ENCODE measurements around the gene FURIN. TPM values are rescaled to one million over a fixed set of nuclear protein-coding genes. Genes with fewer than 3 reads are reported as not detected.

Gene FURIN
- polyA plus RNA-seq, 1 of the 3 experiments (the other 2 are of a cell fraction), result 40.8 TPM

GRCh38 chr15:90837094-90837493 is 31.3 kb upstream of the FURIN start:
- H3K4me2 ChIP-seq, result no peak overlapping the region
- peaks cover 0 to 11% of the 10 kb centered on the region in 2 experiments; a peak in 1 of 4 replicates for H3K4me1 ChIP-seq (ENCODE audit: control insufficient read depth in 1 of 2, insufficient read depth in 2 of 2, low read depth in 1 of 2, low read length in 1 of 2)
- TF ChIP-seq RFX5 (IDR thresholded peaks at IDR 0.05; ENCODE audit: low read length) (no peak), NRF1 (IDR thresholded peaks at IDR 0.05; ENCODE audit: low read depth, low read length) (no peak), CHD2 (IDR thresholded peaks at IDR 0.05; ENCODE audit: low read length, partially characterized antibody) (no peak), FOSL2 (IDR thresholded peaks at IDR 0.05; ENCODE audit: borderline replicate concordance, low read depth) (no peak), POLR2AphosphoS5 (IDR thresholded peaks at IDR 0.05; ENCODE audit: low read depth, low read length) (no peak), MEF2A (IDR thresholded peaks at IDR 0.05; ENCODE audit: borderline replicate concordance, low read depth) (no peak), PBX3 (IDR thresholded peaks at IDR 0.05) (no peak), GATA2 (CRISPR knock-in tag; IDR thresholded peaks at IDR 0.05) (no peak), REST (IDR thresholded peaks at IDR 0.05; ENCODE audit: low read depth, low read length) (no peak)
- no peak overlapping the region for H2AFZ ChIP-seq (ENCODE audit: low read depth)
- no peak for DNase-seq
- no peaks in the 10 kb centered on the region for H3K9me3 ChIP-seq
- no peaks in the 10 kb centered on the region for H3K27me3 ChIP-seq (ENCODE audit: insufficient read depth)
- H3K4me3 ChIP-seq (ENCODE audit: low read depth in 2 of 2, low read length in 1 of 2), result no peak overlapping the region
- H3K9ac ChIP-seq, result no peak overlapping the region
- H3K36me3 ChIP-seq (replicated peaks in 1 of 2; ENCODE audit: control insufficient read depth in 1 of 2, insufficient read depth in 2 of 2, low read length in 1 of 2), result no peaks in the 10 kb centered on the region
- no peak overlapping the region for H3K27ac ChIP-seq (ENCODE audit: low read depth in 2 of 2, low read length in 1 of 2)
- peaks cover 4% of the 10 kb centered on the region for H3F3A ChIP-seq (replicated peaks; ENCODE audit: insufficient read depth)
- ChIA-PET CTCF (no interaction called here), POLR2A (no interaction called here)
- WGBS (ENCODE audit: low lambda C conversion rate), result 79% methylated on average over 10 of the region's 11 CpGs
- H3K79me2 ChIP-seq (ENCODE audit: insufficient read depth), result no peaks in the 10 kb centered on the region
- no peaks in the 10 kb centered on the region for H4K20me1 ChIP-seq (ENCODE audit: insufficient read depth)
- no peaks in the 10 kb centered on the region for H3K9me2 ChIP-seq

- TF ChIP-seq NRF1 (IDR thresholded peaks at IDR 0.05; ENCODE audit: low read depth, low read length) (no peak), NFIC (IDR thresholded peaks at IDR 0.05; ENCODE audit: borderline replicate concordance) (no peak), REST (IDR thresholded peaks at IDR 0.05; ENCODE audit: low read depth, low read length) (no peak), MXI1 (IDR thresholded peaks at IDR 0.05; ENCODE audit: low read depth, low read length) (no peak), FOXJ3 (CRISPR knock-in tag; IDR thresholded peaks at IDR 0.05) (no peak), TAF1 (IDR thresholded peaks at IDR 0.05; ENCODE audit: borderline replicate concordance, low read depth, low read length) (no peak), USF1 (IDR thresholded peaks at IDR 0.05; ENCODE audit: borderline replicate concordance, low read depth) (no peak), RFX5 (IDR thresholded peaks at IDR 0.05; ENCODE audit: low read length) (no peak), FOXM1 (IDR thresholded peaks at IDR 0.05; ENCODE audit: low read depth) (no peak), RXRA (IDR thresholded peaks at IDR 0.05; ENCODE audit: borderline replicate concordance, low read depth) (no peak), PBX3 (IDR thresholded peaks at IDR 0.05) (no peak), YY1 (IDR thresholded peaks at IDR 0.05; ENCODE audit: low read depth) (no peak)
- Histone ChIP-seq H3K9me3 (no peaks in the 10 kb centered on the region), H2AFZ (ENCODE audit: low read depth) (no peak overlapping the region), H3K4me2 (no peak overlapping the region), H3F3A (replicated peaks; ENCODE audit: insufficient read depth) (peaks cover 4% of the 10 kb centered on the region), H3K27ac (ENCODE audit: low read depth in 2 of 2, low read length in 1 of 2) (no peak overlapping the region), H4K20me1 (ENCODE audit: insufficient read depth) (no peaks in the 10 kb centered on the region), H3K9ac (no peak overlapping the region), H3K27me3 (ENCODE audit: insufficient read depth) (no peaks in the 10 kb centered on the region), H3K79me2 (ENCODE audit: insufficient read depth) (no peaks in the 10 kb centered on the region), H3K9me2 (no peaks in the 10 kb centered on the region), H3K4me3 (ENCODE audit: low read depth in 2 of 2, low read length in 1 of 2) (no peak overlapping the region), H3K4me1 (ENCODE audit: control insufficient read depth in 1 of 2, insufficient read depth in 2 of 2, low read depth in 1 of 2, low read length in 1 of 2) (peaks cover 0 to 11% of the 10 kb centered on the region in 2 experiments; a peak in 1 of 4 replicates), H3K36me3 (replicated peaks in 1 of 2; ENCODE audit: control insufficient read depth in 1 of 2, insufficient read depth in 2 of 2, low read length in 1 of 2) (no peaks in the 10 kb centered on the region)
- DNase-seq, result no peak
- ChIA-PET POLR2A (no interaction called here), CTCF (no interaction called here)
- 88% methylated on average over 12 of the region's 15 CpGs for WGBS (ENCODE audit: low lambda C conversion rate)
Measured at GRCh38 chr15:90838139-90838538, 30.2 kb upstream of the FURIN start.
